ENCODE results near the gene MRPL48.
A peak's percentile ranks its signal among the peaks of the same experiment; 100 is the strongest.
"Not testable (repeated sequence)": the region's sequence is repeated elsewhere in the genome, so short reads cannot be mapped to it uniquely, and the experiment has no call there.

MRPL48 gene

DNA sequence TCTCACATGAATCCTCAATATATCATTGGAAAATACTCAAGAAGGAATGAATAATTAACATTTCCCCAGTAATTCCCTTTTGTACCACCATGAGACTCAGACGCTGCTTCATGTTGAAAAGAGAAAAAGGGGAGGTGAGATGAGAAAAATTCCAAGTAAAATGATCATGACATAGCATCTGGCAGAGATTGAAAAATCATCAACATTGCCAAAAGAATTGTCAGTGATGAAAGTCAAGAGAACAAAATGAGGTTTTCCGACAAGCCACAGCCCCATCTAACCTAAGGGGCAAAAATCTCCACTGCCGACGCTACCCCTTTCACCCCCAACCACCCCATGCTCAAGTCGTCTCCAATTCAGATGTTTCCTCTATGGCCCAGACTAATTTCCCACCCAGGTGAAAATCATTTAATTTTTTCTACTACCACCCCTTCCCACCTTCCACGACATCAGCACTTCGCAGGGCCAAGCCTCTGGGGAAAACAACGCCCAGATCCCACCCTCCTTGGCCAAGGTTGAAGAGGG, 28.0 kb upstream of the MRPL48 start:
- no peak for TF ChIP-seq POLR2A (IDR thresholded peaks at IDR 0.05; ENCODE audit: low read depth, low read length)
- FAIRE-seq: no peak
- DNase-seq (ENCODE audit: insufficient read length, low spot score): no peak

DNA sequence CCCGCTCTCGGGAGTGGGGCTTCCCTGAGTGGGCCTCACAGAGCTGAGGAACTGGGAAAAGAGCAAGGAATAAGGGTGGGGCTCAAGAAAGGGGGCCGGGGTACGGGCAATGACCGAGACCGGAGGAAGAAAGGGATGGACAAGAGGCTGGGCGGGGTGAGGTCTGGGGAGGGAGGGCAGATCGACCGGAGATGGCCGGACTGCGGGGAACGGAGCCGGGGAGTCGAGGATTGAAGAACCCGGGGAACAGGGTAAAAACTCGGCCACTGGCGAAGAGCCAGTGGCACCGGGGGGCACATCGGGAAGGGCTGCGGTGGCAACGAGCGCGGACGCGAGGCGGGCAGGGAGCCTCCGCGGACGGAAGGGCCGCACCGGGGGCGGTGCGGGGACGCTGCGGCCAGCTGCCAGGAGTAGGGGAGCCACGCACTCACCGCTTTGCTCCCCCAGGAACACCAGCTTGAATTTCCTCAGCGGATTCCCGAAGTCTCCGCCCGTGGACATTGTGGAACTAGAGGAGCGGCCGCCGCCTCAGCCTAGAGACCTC, 27.5 kb upstream of the MRPL48 start:
- TF ChIP-seq POLR2A (IDR thresholded peaks at IDR 0.05; ENCODE audit: low read depth, low read length): 0 out of 2 replicates have a peak, but pooled peaks have one; percentile 17
- DNase-seq (ENCODE audit: insufficient read length, low spot score): no peak
- no peak for FAIRE-seq

DNA sequence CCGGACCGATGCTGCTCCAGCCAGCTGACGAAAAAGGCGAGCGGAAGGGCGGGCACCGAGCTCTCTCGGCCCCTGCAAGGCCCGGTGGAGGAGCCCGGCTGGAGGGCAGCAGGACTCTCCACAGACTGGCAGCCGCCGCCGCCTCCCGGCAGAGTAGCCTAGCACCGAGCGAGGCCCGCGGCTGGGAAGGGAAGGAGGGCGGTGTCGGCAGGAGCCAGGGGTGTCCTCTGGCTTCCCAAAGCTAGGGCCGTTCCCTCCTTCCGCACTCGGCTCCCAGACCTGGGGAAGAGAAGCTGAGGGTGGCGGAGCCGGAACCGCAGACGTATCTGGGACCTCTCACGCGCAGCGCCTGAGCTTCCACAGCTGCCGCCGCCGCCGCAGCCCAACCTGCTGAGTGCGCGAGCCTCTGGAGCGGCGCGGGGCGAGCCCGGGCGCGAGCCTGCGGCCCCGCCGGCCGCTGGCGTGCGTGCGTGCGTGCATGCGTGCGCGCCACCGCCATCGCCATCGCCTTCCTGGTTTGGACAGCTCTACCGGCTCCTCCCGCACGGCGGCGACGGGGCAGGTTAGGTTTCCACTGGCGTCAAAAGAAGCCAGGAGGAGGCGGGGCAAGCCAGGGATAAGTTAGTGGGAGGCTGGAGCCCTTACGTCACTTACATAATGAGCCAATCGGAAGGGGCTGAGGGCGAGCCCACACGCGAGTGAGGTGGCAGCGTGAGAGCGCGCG, 26.8 kb upstream of the MRPL48 start, which contains the start of gene RAB6A:
Gene RAB6A (minus strand): TSS at position 396 of the 724 bp plus-strand sequence. CDS start 439 bp downstream, outside the sequence.
- FAIRE-seq (peak; percentile 91), DNase-seq (ENCODE audit: insufficient read length, low spot score) (peak; percentile 92)
- peak; percentile 91 for TF ChIP-seq POLR2A (IDR thresholded peaks at IDR 0.05; ENCODE audit: low read depth, low read length)

DNA sequence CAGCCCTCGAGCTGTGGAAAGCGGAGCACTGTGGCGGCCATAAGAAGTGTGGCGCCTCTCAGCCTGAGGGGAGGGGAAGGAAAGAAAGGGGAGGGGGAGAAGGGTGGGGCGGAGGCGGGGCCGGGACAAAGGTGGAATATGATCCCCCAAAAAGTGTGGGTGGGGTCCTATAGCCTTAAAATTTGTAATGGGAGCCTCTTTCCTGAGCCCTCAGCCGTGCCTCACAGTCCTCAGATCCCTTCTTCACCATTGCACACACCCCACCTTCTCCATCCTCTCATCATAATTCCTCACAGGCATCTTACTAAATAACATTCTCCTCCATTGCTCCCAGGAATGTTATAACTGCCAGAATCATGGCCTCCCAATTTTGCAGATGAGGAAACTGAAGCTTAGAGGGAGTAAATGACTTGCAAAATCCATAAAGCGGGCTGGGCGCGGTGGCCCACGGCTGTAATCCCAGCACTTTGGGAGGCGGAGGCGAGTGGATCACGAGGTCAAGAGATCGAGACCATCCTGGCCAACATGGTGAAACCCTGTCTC, 26.2 kb upstream of the MRPL48 start:
- FAIRE-seq: no peak
- no peak for DNase-seq (ENCODE audit: insufficient read length, low spot score)
- no peak for TF ChIP-seq POLR2A (IDR thresholded peaks at IDR 0.05; ENCODE audit: low read depth, low read length)

DNA sequence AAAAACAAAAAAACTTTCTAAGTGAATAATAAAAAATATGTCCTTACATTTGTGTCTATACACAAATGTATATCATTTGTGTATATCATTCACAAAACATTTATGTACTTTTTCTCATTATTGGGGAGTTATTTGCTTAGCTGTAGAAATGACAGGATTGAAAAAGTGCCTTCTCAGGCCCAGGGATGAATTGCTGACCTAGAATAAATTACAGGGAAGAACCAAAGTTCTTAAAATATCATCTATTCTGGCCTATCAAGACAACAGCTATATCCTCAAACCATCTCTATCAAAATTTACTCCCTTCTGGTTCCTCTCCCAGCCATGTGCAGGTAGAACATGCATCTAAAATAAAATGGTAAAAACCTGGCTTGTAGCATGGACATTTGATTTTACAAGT, 24.9 kb upstream of the MRPL48 start:
- DNase-seq (ENCODE audit: insufficient read length, low spot score) (no peak), FAIRE-seq (no peak)
- no peak for TF ChIP-seq POLR2A (IDR thresholded peaks at IDR 0.05; ENCODE audit: low read depth, low read length)

DNA sequence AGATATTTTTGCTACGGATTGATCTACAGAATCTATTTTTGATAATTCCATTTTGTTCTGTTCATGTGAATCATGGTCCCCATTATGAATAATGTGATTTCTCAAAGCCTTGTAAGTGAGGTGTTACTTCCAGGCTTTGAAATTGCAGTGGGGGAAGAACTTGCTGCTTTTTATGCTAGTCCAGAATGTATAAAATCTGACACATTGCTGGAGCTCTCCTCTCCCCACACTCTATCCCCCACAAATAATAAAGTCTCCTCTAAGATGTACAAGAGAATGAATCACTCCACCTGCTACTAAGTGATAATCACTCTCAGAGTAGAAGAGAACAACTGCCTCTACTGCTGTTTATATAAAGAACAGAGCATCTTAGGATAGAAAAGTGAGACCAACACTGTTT, 20.9 kb upstream of the MRPL48 start:
- FAIRE-seq (no peak), DNase-seq (ENCODE audit: insufficient read length, low spot score) (no peak)
- no peak for TF ChIP-seq POLR2A (IDR thresholded peaks at IDR 0.05; ENCODE audit: low read depth, low read length)

DNA sequence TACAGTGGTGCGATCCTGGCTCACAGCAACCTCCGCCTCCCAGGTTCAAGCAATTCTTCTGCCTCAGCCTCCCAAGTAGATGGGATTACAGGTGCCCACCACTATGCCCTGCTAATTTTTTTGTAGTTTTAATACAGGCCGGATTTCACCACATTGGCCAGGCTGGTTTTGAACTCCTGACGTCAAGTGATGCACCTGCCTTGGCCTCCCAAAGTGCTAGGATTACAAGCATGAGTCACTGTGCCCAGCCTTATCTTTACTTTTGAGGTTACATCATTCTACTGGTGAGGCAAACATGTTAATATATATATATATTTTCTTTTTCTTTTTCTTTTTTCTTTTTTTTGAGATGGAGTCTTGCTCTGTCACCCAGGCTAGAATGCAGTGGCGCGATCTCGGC, 16.9 kb upstream of the MRPL48 start:
- FAIRE-seq; DNase-seq (ENCODE audit: insufficient read length, low spot score): not testable (repeated sequence)

DNA sequence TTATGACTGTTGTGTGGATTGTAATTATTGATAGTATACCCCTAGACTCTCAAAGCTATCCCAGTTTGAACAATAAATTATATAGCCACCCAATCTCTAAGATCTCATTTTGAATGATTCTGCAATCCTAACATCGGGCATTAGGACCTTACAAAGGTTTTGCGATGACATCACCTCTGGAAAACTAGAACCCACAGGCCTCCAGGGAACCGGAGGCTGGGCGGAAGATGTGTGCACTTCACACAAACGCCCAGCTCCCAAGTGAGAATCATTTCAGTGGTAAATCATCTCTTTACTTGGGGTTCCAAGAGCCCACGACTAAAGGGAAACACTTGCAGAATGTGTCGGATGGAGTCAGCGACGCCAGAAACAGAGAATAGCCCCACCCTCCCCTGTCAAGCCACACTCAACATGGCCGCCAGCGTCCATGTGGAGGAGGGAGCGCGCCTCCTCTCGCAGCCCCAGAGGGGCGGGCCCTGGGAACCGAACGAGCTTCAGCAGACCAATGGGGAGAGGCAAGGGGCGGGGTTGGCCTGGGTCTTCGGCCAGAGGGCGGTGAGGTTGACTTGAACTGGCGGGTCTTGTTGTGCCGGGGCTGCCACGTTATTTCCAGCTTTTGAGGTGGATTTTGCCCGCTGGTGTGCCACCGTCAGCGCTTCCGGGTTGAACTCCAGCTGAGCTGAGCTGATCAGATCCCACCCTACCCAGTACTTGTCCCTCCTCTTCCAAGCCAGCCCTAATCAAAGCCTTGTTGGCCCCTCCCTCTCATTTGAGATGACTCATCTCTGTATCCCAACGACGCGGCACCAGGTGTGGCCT, 8.4 kb upstream of the MRPL48 start:
- TF ChIP-seq POLR2A (IDR thresholded peaks at IDR 0.05; ENCODE audit: low read depth, low read length): peak; percentile 27
- FAIRE-seq (peak; percentile 95), DNase-seq (ENCODE audit: insufficient read length, low spot score) (peak; percentile 95)

DNA sequence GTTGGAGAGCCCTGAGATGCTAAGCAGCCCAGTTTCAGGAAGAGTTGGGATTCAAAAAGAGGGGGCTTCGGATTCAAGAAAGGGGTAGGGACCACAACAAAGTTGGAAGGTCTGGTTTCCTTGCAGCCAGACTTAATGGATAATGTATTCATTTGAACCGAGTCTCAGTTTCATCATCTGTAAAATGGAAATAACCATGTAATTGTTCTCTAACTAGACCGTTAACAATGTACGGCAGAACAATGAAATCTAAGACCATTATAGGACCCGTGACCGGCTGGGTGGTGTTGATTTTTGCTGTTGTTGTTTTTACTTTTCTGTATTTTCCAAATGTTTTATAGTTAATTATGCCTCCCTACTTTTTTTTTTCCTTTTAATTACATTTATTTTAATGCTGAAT, 6.4 kb upstream of the MRPL48 start:
- no peak for DNase-seq (ENCODE audit: insufficient read length, low spot score)
- no peak for FAIRE-seq
- no peak for TF ChIP-seq POLR2A (IDR thresholded peaks at IDR 0.05; ENCODE audit: low read depth, low read length)

DNA sequence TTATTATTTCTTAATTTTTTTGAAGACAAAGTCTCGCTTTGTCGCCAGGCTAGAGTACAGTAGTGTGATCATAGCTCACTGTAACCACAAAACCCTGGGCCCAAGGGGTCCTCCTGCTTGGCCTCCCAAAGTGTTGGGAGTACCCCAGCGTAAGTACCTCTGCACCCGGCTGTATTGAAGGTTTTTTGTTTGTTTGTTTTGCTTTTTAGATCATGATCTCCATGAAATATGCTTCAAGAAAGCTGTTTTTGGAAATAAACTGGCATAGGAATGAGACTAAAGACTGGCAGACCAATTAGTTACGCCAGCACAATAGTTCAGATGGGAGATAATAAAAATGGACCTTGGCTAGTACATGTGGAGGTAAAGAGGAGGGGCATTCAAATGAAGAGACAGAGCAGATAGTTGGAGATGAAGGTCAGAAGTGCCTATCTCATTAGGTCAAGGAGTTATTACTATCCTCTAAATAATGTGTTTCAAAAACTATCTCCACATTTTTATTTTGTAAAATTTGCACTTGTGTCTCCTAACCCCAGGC, 4.1 kb upstream of the MRPL48 start:
- DNase-seq (ENCODE audit: insufficient read length, low spot score) (no peak), FAIRE-seq (no peak)
- no peak for TF ChIP-seq POLR2A (IDR thresholded peaks at IDR 0.05; ENCODE audit: low read depth, low read length)

DNA sequence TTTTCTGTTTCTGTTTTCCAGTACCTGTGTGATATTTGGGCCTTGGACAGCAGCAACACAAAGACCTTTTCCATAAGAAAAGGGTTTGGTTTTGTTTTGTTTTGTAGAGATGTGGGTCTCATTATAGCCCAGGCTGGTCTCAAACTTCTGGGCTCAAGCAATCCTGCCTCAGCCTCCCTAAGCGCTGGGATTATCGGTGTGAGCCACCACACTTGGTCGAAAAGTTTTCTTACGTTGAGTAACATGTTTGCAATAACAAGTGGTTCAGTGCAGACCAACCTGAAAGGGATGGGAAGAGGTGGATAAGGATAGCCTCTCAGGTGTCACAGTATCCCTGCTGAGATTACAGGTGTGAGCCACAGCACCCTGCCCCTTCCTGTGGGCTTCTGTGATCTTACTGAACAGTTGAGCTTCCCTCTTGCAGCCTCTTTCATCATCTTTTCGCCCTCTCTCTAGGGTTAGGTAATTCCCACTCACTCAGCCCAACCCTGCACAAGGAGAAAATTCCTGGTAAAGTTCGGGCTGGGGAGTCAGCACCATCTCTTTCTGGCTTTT, 3.5 kb upstream of the MRPL48 start:
- no peak for TF ChIP-seq POLR2A (IDR thresholded peaks at IDR 0.05; ENCODE audit: low read depth, low read length)
- DNase-seq (ENCODE audit: insufficient read length, low spot score): no peak
- FAIRE-seq: no peak

DNA sequence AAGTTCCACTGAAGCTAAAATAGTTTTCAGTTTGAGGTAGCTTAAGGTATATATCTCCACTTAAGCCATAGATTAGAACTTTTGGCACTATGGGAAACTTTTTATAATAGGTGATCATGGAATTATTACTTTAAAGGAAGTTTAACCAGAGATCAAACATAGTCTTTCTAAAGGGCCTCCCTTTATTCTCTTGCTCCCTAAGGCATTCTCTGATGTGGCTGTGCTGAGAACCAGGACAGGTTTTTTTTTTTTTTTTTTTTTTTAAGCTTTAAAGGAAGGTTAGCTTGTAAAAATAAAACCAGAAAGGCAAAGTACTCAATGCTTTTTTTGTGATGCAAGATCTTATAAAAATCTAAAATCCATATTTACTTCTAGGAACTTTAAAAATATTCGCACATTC, 2.9 kb upstream of the MRPL48 start:
- FAIRE-seq (no peak), DNase-seq (ENCODE audit: insufficient read length, low spot score) (no peak)
- no peak for TF ChIP-seq POLR2A (IDR thresholded peaks at IDR 0.05; ENCODE audit: low read depth, low read length)

DNA sequence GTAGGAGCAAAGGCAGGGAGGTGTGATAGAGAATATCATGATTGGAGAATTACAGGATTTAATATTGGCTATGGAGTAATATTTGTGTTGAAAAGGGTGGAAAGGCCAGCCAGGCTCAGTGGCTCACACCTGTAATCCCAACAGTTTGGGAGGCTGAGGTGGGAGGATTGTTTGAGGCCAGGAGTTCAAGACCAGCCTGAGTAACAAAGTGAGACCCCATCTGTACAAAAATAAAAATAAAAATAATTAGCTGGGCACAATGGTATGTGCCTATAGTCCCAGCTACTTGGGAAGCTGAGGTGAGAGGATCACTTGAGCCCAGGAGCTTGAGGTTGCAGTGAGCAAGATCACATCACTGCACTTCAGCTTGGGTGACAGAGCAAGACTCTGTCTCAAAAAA, 2.2 kb upstream of the MRPL48 start:
- not testable (repeated sequence) for DNase-seq (ENCODE audit: insufficient read length, low spot score); FAIRE-seq

Measured in H54 (cell line).